GM19025 (cell line): ENCODE data around the gene MED15.
"Not testable (repeated sequence)": the region's sequence is repeated elsewhere in the genome, so short reads cannot be mapped to it uniquely, and the experiment has no call there.

Source experiments
- ATAC-seq: cut with Tn5 transposase; IDR thresholded peaks from one replicate; pipeline ENCODE4 v1.9.1; 2021; ENCODE audit warnings: mild to moderate bottlenecking, low read depth, moderate library complexity; ENCODE audit not compliant: unreplicated experiment

The MED15 gene

GRCh38 chr22:20507253-20508066, at the start of gene MED15:
Gene MED15, plus strand, starts transcription at chr22:20507610. Its CDS starts 69 bp downstream, at chr22:20507679.
- ATAC-seq, result peak; percentile 82

- ATAC-seq, result no peak
Observed at GRCh38 chr22:20458530-20459151, 48.8 kb upstream of the MED15 start.

GRCh38 chr22:20459152-20459542, 48.3 kb upstream of the MED15 start:
- no peak for ATAC-seq

DNA sequence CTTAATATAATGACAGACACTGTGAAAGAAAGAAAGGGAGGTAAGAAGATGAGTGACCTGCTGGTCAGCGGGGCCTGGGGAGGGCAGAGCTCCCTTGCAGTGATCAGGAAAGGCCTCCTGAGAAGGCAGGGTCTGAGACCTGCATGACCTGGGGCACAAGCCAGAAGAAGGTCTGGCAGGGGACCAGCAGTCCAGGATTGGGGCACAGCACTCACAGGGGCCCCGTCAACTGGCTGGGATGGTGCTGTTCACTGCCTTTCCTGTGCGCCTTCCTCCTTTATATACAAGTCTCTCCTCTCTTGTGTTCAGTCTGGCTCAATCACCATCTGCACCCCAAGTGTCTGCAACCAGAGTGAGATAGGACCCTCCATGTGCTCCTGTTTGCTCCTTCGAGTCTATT, 47.5 kb upstream of the MED15 start:
- no peak for ATAC-seq

GRCh38 chr22:20463324-20464095, 43.9 kb upstream of the MED15 start:
- ATAC-seq, result no peak

DNA sequence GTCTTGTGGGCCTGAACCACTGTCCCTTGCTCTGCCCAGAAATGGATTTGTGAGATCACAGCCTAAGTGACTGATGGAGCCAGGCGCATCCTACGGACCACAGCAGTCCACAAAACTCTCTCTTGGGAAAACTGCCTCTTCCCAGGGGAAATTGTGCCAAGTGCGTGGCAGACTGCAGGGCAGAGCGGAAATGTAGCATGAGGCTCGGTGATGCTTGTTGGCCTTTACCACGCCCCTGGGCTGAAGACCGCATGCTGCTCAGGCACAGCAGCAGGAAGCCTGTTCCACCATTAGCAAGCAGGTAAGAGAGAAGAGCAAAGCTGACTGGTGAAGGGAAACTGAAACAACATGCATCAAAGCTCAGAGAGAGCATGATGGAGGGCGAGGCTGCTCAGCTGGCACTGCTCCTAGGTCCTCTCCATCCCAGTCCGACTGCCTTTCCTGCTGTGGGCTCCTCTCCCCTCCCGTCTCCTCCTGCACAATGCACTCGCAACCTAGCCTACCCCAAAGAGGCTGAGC, 43.3 kb upstream of the MED15 start:
- ATAC-seq, result no peak

GRCh38 chr22:20464912-20465758, 42.3 kb upstream of the MED15 start:
- no peak for ATAC-seq

DNA sequence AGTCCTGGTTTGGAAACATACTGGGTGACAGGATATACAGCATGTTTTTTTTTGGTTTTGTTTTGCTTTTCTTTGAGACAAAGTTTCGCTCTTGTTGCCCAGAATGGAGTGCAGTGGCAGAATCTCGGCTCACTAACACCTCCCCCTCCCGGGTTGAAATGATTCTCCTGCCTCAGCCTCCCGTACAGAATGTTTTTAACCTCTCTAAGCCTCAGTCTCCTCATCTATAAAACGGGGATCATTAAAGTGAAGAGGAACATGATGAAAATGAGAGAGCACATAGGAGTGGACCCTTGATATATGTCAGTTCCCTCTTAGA, 41.7 kb upstream of the MED15 start:
- ATAC-seq, result no peak

- no peak for ATAC-seq
Observed at GRCh38 chr22:20466659-20467379, 40.6 kb upstream of the MED15 start.

GRCh38 chr22:20469110-20469868, 38.1 kb upstream of the MED15 start:
- ATAC-seq, result no peak

GRCh38 chr22:20470525-20470924, 36.9 kb upstream of the MED15 start:
- ATAC-seq, result not testable (repeated sequence)

DNA sequence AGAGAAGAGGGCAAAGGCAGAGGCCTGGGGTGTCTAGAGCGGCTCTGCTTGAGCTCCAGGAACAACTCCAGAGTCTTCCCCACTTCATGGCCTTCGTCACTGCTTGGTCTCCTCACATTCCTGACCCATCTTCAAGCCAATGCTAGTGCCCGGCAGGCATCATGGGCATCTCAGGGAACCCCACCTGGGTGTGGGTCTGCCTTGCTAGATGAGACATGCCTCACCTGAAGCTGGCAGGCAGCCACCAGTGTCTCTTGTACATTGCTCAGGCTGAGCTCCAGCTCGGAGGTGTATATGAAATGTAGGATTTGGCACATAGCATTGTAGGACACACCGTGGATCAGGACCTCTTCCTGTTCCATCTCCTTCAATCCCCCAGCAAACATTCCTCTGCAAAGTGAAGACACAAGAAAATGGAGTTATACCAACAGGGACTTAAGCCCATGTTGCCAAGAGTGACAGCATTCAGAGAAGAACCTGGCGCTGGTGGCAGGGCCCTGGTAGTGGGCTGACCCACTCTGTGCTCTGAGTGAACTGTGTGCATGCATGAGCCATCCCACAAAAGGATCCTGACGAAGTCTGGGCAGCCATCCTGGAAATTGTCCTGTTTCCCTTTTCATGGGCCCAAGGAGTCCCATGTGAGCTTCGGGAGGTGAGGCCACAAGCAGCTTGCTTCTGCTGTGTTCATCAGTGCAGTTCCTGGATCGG, 36.1 kb upstream of the MED15 start:
- ATAC-seq, result no peak

DNA sequence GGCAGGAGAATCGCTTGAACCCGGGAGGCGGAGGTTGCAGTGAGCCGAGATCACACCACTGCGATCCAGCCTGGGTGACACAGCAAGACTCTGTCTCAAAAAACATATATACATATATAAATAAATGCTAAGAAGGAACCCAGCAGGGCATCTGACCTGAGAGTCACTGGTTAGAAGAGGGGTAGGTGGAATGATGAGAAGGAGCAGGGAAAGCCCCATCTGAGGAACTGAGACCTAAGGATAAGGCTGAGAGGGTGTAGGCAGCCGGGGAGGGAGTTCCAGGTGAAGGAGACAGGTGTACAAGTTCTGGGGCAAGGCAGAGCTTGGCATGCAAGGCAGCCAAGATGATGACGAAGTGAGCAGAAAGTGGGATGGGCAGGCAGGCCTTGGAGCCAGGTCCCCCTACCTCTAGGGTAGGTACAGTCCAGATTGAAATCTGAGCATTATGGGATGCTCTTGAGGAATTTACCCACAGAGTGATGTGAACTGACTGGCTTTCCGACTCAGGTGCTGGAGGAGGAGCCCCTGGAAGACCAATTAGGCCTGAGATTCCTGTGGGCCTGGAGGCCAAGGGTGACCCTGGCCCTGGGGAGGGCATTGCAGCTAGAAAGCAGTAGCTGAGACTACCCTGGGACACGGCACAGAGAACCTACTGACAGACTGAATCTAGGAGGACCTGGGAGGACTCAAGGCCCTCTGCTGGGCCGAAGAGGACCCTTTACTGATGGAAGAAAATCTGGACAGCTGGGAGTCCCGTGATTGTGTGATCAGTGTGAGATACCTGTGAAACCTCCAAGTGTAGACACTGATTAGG, 34.6 kb upstream of the MED15 start:
- no peak for ATAC-seq

DNA sequence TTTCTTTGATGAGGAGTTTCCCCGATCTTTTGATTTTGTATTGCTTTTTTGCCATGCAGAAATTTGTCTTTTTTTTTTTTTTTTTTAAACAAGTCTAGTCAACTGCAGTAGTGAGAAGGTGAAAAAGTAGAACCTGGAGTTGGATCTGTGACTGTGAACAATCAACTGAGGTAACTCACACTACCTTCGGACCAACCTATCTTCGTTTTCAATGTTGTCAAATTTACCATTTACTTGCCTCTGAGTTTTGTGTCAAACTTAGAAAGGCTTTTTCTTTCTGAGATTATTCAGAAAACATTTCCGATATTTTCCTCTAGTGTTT, 32.3 kb upstream of the MED15 start:
- no peak for ATAC-seq

DNA sequence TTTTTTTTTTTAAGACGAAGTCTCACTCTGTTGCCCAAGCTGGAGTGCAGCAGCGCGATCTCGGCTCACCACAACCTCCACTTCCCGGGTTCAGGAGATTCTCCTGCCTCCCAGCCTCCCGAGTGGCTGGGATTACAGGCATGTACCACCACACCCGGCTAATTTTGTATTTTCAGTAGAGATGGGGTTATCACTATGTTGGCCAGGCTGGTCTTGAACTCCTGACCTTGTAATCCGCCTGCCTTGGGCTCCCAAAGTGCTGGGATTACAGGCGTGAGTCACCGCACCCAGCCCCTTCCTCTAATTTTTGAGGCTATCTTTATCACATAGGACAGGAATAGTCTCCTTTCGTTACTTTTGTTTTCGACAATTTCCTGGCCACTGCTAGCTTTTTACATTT, 31.8 kb upstream of the MED15 start:
- ATAC-seq, result not testable (repeated sequence)

GRCh38 chr22:20478059-20478458, 29.4 kb upstream of the MED15 start:
- not testable (repeated sequence) for ATAC-seq

DNA sequence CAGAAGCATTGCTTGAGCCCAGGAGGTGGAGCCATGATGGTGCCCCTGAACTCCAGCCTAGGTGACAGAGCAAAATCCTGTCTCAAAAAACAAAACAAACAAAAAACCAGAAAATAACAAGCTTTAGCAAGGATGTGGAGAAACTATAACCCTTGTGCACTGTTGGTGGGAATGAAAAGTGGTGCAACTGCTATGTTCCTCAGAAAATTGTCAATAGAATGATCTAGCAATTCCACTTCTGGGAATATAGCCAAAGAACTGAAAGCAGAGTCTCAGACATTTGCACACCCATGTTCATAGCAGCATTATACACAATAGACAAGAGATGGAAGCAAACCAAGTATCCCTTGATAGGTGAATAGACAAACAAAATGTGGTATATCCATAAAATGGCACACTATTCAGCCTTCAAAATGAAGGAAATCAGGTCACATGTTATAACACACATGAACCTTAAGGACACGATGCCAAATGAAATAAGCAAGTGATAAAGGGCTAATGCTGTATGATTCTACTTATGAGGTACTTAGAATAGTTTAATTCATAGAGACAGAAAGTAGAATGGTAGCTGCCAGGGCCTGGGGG, 27.7 kb upstream of the MED15 start:
- ATAC-seq, result no peak
